GM12875 (cell line): Measurements from ENCODE around the gene LRP1B.

Experiments
- H3K4me3 ChIP-seq: one replicate; pipeline ENCODE4 v1.5.1; 2011; ENCODE audit warnings: low read depth, low read length, control low read depth
- TF ChIP-seq, protein P1 (sequence below): IDR thresholded peaks from 2 replicates; pipeline ENCODE4 v1.5.1; 2011; ENCODE audit warnings: low read depth, mild to moderate bottlenecking, control low read depth, inconsistent platforms, low read length, moderate library complexity, borderline replicate concordance; ENCODE audit not compliant: insufficient read depth

LRP1B gene

DNA sequence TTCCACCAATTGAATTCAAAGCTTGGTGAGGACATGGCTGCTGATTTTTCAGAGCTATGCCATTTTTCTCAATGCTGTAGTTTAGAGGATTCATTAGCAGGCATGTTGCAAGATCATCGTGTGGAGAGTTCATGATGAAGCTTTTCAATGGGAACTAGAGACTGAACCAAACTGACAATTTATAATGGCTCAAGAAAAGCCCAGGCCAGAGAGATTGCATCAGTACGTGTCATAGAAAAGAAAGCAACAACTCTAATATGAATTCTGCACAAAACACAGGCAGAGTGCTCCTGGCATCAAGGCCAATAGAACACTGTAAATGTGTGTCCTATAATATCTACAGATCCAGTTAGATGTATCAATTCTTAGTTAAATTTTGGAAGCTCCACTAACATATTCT lies 477.6 kb downstream of the LRP1B start:
- TF ChIP-seq, protein P1, sequence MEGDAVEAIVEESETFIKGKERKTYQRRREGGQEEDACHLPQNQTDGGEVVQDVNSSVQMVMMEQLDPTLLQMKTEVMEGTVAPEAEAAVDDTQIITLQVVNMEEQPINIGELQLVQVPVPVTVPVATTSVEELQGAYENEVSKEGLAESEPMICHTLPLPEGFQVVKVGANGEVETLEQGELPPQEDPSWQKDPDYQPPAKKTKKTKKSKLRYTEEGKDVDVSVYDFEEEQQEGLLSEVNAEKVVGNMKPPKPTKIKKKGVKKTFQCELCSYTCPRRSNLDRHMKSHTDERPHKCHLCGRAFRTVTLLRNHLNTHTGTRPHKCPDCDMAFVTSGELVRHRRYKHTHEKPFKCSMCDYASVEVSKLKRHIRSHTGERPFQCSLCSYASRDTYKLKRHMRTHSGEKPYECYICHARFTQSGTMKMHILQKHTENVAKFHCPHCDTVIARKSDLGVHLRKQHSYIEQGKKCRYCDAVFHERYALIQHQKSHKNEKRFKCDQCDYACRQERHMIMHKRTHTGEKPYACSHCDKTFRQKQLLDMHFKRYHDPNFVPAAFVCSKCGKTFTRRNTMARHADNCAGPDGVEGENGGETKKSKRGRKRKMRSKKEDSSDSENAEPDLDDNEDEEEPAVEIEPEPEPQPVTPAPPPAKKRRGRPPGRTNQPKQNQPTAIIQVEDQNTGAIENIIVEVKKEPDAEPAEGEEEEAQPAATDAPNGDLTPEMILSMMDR, result no peak
- H3K4me3 ChIP-seq, result no peak overlapping the region

DNA sequence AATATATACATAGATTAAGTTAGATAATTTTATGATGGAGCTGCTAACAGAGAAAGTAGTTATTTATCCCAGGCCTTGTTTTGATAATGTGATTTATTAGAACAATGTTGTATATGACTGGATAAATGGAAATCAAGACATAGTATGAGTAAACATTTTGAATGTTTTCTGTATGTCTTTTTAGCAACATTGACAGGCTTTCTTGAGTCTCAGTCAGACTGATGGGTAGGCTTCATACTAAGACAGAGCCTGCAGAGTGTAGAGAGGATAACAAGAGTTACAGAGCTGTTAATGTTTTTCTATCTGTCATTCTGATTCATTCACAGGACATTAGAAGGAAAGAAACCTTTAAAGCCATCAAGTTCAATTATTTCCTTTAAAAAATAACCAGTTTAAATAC lies 478.5 kb downstream of the LRP1B start:
- no peak overlapping the region for H3K4me3 ChIP-seq
- TF ChIP-seq, protein P1, result no peak

DNA sequence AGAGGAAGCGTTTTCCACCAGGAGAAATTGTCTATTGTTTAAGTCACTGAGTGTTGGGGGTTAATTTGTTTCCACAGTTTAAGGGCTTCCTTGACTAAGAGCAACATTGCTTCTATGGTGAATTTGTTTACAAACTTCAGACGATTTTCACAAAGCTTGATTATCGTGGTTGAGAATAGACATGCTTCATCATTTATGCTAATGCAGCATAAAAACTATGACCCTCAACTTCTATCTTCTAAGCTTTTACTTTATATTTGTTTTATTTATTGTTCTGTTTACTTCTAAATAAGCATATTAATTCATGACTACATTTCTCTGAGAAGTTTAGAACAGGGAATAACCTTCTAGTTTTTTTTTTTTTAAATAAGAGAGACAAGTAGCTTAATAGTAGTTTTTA lies 483.5 kb downstream of the LRP1B start:
- TF ChIP-seq, protein P1, result no peak
- no peak overlapping the region for H3K4me3 ChIP-seq

DNA sequence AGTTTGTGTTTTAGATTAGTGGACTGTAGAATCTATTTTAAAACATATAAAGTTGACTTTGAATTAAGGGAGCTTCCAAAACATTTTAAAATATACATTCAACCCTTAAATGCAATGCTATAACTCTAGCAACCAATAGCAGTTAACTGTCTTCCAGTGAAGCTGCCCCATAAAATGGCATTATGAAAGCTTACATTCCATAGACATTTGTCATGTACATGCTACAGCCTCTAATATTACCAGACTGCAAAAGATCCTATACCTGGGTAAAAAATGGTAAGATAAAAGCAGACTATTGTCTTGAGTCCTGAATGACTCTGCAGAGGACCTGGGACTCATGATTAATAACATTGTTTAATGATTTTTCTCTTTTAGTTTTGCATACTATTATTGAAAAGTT lies 489.4 kb downstream of the LRP1B start:
- H3K4me3 ChIP-seq, result no peak overlapping the region
- TF ChIP-seq, protein P1, result no peak

DNA sequence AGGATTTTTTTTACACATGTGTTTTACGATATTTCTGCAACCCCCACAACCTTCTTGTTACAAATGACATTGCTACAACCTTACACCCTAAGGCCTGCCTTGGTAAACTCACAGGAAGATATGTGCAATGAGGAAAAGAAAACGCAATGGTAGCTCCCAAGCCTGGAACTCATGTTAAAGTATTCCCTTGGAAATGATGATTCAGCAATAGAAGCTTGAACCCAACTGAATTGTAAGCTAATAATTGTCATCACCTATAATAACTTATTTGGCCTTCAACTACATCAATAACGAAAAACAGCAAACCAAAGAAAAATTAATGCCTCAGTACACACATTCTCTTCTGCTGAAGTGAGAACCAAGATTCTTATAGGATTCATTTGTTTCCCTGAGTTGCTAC lies 491.0 kb downstream of the LRP1B start:
- TF ChIP-seq, protein P1, result no peak

DNA sequence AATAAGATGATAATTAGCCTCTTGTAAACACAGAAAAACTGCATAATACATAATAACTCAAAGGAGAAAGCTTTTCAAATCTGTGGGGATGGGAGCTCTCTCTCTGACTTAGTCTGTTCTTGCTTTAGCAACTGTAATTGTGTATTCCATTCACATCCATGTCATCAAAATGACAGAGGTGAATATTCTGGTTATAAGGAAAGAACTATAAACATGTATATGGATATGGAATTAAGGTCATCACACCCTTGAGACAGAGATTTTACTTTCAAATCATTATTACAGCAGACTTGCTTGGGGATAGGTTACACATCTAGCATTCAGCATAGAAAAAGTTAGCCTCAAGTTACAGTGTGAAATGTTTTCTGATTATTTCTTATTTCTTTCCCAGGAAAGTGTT lies 497.7 kb downstream of the LRP1B start:
- TF ChIP-seq, protein P1, result no peak
- H3K4me3 ChIP-seq, result no peak overlapping the region

More for the DNA sequence above, 491.0 kb downstream of the LRP1B start:
- no peak overlapping the region for H3K4me3 ChIP-seq

DNA sequence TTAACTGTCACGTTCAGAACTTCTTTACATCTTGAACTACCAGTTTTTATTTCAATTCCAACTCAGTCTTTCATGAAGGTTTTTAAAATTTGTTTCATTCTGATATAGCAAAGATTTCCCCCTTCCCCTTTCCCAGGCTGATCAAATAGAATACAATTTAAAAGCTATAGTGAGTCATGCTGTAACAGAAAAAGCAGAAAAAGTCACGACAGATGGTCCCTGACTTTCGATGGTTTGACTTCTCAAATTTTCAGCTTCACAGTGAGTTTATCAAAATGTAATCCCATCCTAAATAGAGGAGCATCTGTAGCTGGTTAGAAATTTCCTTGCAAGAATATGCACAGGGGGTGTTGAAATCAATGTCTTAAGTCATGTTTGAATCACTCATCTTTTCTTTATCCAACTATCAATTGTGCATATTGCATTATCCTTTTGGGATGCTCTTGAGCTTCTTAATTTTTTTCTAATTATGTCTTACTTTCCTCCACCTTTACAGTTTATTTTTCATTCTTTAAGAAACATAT lies 500.3 kb downstream of the LRP1B start:
- TF ChIP-seq, protein P1, result no peak
- H3K4me3 ChIP-seq, result no peak overlapping the region
